UCSD-AML1 (cell line): Measurements from ENCODE around the gene CCKAR.

Source experiments
- DNase-seq: peaks from one replicate; lab custom pipeline; 2025; ENCODE audit not compliant: unreplicated experiment; lab: John Stamatoyannopoulos, UW

The CCKAR gene

GRCh38 chr4:26491449-26492170, 1.3 kb upstream of the CCKAR start:
- no peak for DNase-seq

GRCh38 chr4:26490960-26491284, 638 bp upstream of the CCKAR start:
- DNase-seq: no peak

GRCh38 chr4:26489101-26489985, 941 bp downstream of the CCKAR start:
- no peak for DNase-seq

GRCh38 chr4:26485684-26486083, 4.6 kb downstream of the CCKAR start:
- DNase-seq: no peak

GRCh38 chr4:26484516-26484915, 5.8 kb downstream of the CCKAR start:
- DNase-seq: no peak

- no peak for DNase-seq
These were observed 6.2 kb downstream of the CCKAR start for GRCh38 chr4:26484032-26484515.

- no peak for DNase-seq
These were observed 7.5 kb downstream of the CCKAR start for GRCh38 chr4:26482508-26483462.

GRCh38 chr4:26478330-26478729, 12.0 kb downstream of the CCKAR start:
- no peak for DNase-seq

- DNase-seq: no peak
These were observed 13.7 kb downstream of the CCKAR start for GRCh38 chr4:26476545-26476944.

- no peak for DNase-seq
These were observed 14.6 kb downstream of the CCKAR start for GRCh38 chr4:26475716-26476115.

- DNase-seq: no peak
These were observed 15.7 kb downstream of the CCKAR start for GRCh38 chr4:26474551-26474950.

GRCh38 chr4:26473893-26474292, 16.4 kb downstream of the CCKAR start:
- DNase-seq: no peak

- DNase-seq: no peak
These were observed 18.4 kb downstream of the CCKAR start for GRCh38 chr4:26471890-26472289.

GRCh38 chr4:26468977-26469376, 21.3 kb downstream of the CCKAR start:
- no peak for DNase-seq

GRCh38 chr4:26468283-26468949, 21.9 kb downstream of the CCKAR start:
- DNase-seq: no peak

- no peak for DNase-seq
These were observed 22.6 kb downstream of the CCKAR start for GRCh38 chr4:26467724-26468123.

GRCh38 chr4:26466578-26467270, 23.6 kb downstream of the CCKAR start:
- no peak for DNase-seq

- DNase-seq: no peak
These were observed 25.7 kb downstream of the CCKAR start for GRCh38 chr4:26464420-26465095.

GRCh38 chr4:26463386-26463785, 26.9 kb downstream of the CCKAR start:
- DNase-seq: no peak
